H1 (cell line): Measurements from ENCODE around the gene GPS1. TPM values are rescaled to one million over a fixed set of nuclear protein-coding genes. Genes with fewer than 3 reads are reported as not detected.

Experiments
- CTCF ChIA-PET: fragments of 300-600 bp; sonication (Branson Sonifier 250); formaldehyde crosslinking; loops from one replicate; lab custom pipeline; 2021; ENCODE audit not compliant: partially characterized antibody; lab: Charles Lee
- POLR2A ChIA-PET: fragments of 300-600 bp; sonication (Branson Sonifier 250); formaldehyde crosslinking; loops from one replicate; lab custom pipeline; 2021; ENCODE audit warnings: inconsistent platforms; ENCODE audit not compliant: partially characterized antibody; lab: Charles Lee
- DNase-seq, 2 experiments: peaks; one replicate each; pipeline versions ENCODE4 v3.0.0 to v3.0.0-alpha.2; 2010 to 2022; ENCODE audit warnings: low spot score in 2 of 2, low read depth in 1 of 2, mixed read lengths in 1 of 2
- FAIRE-seq: peaks from 2 replicates; lab custom pipeline; 2011; peaks lifted over from hg19 to GRCh38; lab: Jason Lieb, UNC
- H2AFZ ChIP-seq: 2 replicates; pipeline ENCODE4 v1.8.1; 2012; ENCODE audit warnings: low read length, inconsistent platforms
- H2AK5ac ChIP-seq: 2 replicates; pipeline ENCODE4 v1.6.1; 2013; ENCODE audit warnings: low read depth, low read length
- H2BK120ac ChIP-seq: replicated peaks from 2 replicates; pipeline ENCODE3; 2013; ENCODE audit warnings: low read depth, low read length, inconsistent platforms
- H2BK12ac ChIP-seq: 2 replicates; pipeline ENCODE4 v1.6.1; 2013; ENCODE audit warnings: low read depth, low read length
- H2BK15ac ChIP-seq: 2 replicates; pipeline ENCODE4 v1.6.1; 2013; ENCODE audit warnings: low read length
- H2BK20ac ChIP-seq: 2 replicates; pipeline ENCODE4 v1.6.1; 2013; ENCODE audit warnings: low read length
- H2BK5ac ChIP-seq: 2 replicates; pipeline ENCODE4 v1.6.1; 2013; ENCODE audit warnings: low read depth, low read length
- H3K14ac ChIP-seq: 2 replicates; pipeline ENCODE4 v1.6.1; 2013; ENCODE audit warnings: inconsistent platforms; ENCODE audit not compliant: insufficient read length
- H3K18ac ChIP-seq: 2 replicates; pipeline ENCODE4 v1.6.1; 2013; ENCODE audit warnings: low read length; ENCODE audit errors: extremely low read depth
- H3K23ac ChIP-seq: 2 replicates; pipeline ENCODE4 v1.6.1; 2013; ENCODE audit warnings: inconsistent platforms; ENCODE audit not compliant: insufficient read length
- H3K23me2 ChIP-seq: 2 replicates; pipeline ENCODE4 v1.6.1; 2013; ENCODE audit warnings: low read depth, low read length
- H3K27ac ChIP-seq: 2 replicates; pipeline ENCODE4 v1.6.1; 2011; ENCODE audit warnings: low read depth, low read length, inconsistent platforms
- H3K27me3 ChIP-seq, 4 experiments: replicated peaks in 1 of 4; 1 replicate in 1 of 4; 2 replicates in 3 of 4; pipeline versions ENCODE4 v1.6.1 to v1.8.1; 2011 to 2013; ENCODE audit warnings: low read length in 3 of 4, mild to moderate bottlenecking in 3 of 4, inconsistent platforms in 2 of 4, mixed read lengths in 2 of 4, moderate library complexity in 1 of 4; ENCODE audit not compliant: control insufficient read depth in 3 of 4, insufficient read depth in 3 of 4; ENCODE audit errors: extremely low read depth in 1 of 4
- H3K36me3 ChIP-seq, 4 experiments: 2 replicates each; pipeline versions ENCODE4 v1.6.1 to v1.8.1; 2011 to 2013; ENCODE audit warnings: mild to moderate bottlenecking in 4 of 4, low read length in 3 of 4, moderate library complexity in 2 of 4, control low read depth in 1 of 4, inconsistent platforms in 1 of 4; ENCODE audit not compliant: insufficient read depth in 4 of 4, control insufficient read depth in 2 of 4
- H3K4ac ChIP-seq: replicated peaks from 2 replicates; pipeline ENCODE3; 2013; ENCODE audit warnings: low read length, low read depth, mixed read lengths, inconsistent platforms; ENCODE audit not compliant: insufficient read length
- H3K4me1 ChIP-seq, 4 experiments: replicated peaks in 1 of 4; 1 replicate in 1 of 4; 2 replicates in 3 of 4; pipeline versions ENCODE4 v1.6.1 to v1.8.1; 2011 to 2013; ENCODE audit warnings: low read length in 3 of 4, inconsistent platforms in 2 of 4, mixed read lengths in 1 of 4; ENCODE audit not compliant: insufficient read depth in 4 of 4, control insufficient read depth in 3 of 4
- H3K4me2 ChIP-seq, 2 experiments: 2 replicates each; pipeline versions ENCODE4 v1.6.1 to v1.8.1; 2011 to 2013; ENCODE audit warnings: low read depth in 2 of 2, low read length in 2 of 2, control low read depth in 1 of 2, inconsistent platforms in 1 of 2, mild to moderate bottlenecking in 1 of 2; ENCODE audit not compliant: insufficient read depth in 1 of 2
- H3K4me3 ChIP-seq, 4 experiments: fragments of 200-600, 300-600 bp in 1 of 4; sonication (generic), shearing (Covaris generic), sonication (Bioruptor Twin) in 1 of 4; 2 replicates each; pipeline versions ENCODE4 v1.5.1 to v1.8.1; 2011 to 2016; ENCODE audit warnings: low read length in 4 of 4, low read depth in 3 of 4, control low read depth in 2 of 4, inconsistent platforms in 2 of 4, mild to moderate bottlenecking in 2 of 4, mixed read lengths in 1 of 4, moderate library complexity in 1 of 4; ENCODE audit not compliant: insufficient read depth in 2 of 4; ENCODE audit errors: extremely low read depth in 1 of 4
- H3K56ac ChIP-seq: replicated peaks from 2 replicates; pipeline ENCODE3; 2013; ENCODE audit warnings: low read depth, mild to moderate bottlenecking, mixed read lengths, low read length, inconsistent platforms; ENCODE audit not compliant: insufficient read length
- H3K79me1 ChIP-seq: 2 replicates; pipeline ENCODE4 v1.6.1; 2013; ENCODE audit warnings: low read depth, low read length, control low read depth
- H3K79me2 ChIP-seq, 2 experiments: 2 replicates each; pipeline versions ENCODE4 v1.6.1 to v1.8.1; 2012 to 2013; ENCODE audit warnings: low read length in 2 of 2, mild to moderate bottlenecking in 2 of 2, inconsistent platforms in 1 of 2; ENCODE audit not compliant: insufficient read depth in 2 of 2, control insufficient read depth in 1 of 2
- H3K9ac ChIP-seq, 4 experiments: replicated peaks in 1 of 4; 1 replicate in 1 of 4; 2 replicates in 3 of 4; pipeline versions ENCODE4 v1.6.1 to v1.8.1; 2011 to 2013; ENCODE audit warnings: low read depth in 3 of 4, low read length in 3 of 4, control low read depth in 2 of 4, mild to moderate bottlenecking in 2 of 4, moderate library complexity in 2 of 4, inconsistent platforms in 1 of 4; ENCODE audit errors: extremely low read depth in 1 of 4
- H3K9me3 ChIP-seq, 2 experiments: 2 replicates each; pipeline versions ENCODE4 v1.6.1 to v1.8.1; 2012 to 2013; ENCODE audit warnings: mild to moderate bottlenecking in 2 of 2, moderate library complexity in 2 of 2, control low read depth in 1 of 2, inconsistent platforms in 1 of 2, low read depth in 1 of 2, low read length in 1 of 2, mixed read lengths in 1 of 2; ENCODE audit not compliant: insufficient read depth in 2 of 2
- H4K20me1 ChIP-seq, 2 experiments: replicated peaks in 1 of 2; 2 replicates each; pipeline versions ENCODE3 to v1.8.1; 2011 to 2013; ENCODE audit warnings: inconsistent platforms in 2 of 2, low read length in 2 of 2, mild to moderate bottlenecking in 1 of 2; ENCODE audit not compliant: insufficient read depth in 2 of 2, control insufficient read depth in 1 of 2
- H4K5ac ChIP-seq: 2 replicates; pipeline ENCODE4 v1.6.1; 2013; ENCODE audit warnings: low read length, low read depth, mixed read lengths, inconsistent platforms; ENCODE audit not compliant: insufficient read length
- H4K8ac ChIP-seq: 2 replicates; pipeline ENCODE4 v1.8.0; 2013; ENCODE audit warnings: mild to moderate bottlenecking, moderate library complexity, low read length, inconsistent platforms; ENCODE audit not compliant: insufficient read depth; ENCODE audit errors: extremely low read depth
- H4K91ac ChIP-seq: replicated peaks from 2 replicates; pipeline ENCODE3; 2013; ENCODE audit warnings: low read length, mixed read lengths, inconsistent platforms; ENCODE audit not compliant: insufficient read length
- TCF12 ChIP-seq: IDR thresholded peaks from 2 replicates; pipeline ENCODE4 v1.6.1; 2011; ENCODE audit warnings: low read depth, mild to moderate bottlenecking, low read length
- WGBS, 2 experiments: shearing (Covaris generic) in 1 of 2; methylation state at CpG; one replicate each; pipeline versions ENCODE4 v1.1.6 to v1.1.7; 2013 to 2015; ENCODE audit warnings: low lambda C conversion rate in 2 of 2, mixed read lengths in 2 of 2, inconsistent platforms in 1 of 2, low coverage in 1 of 2, missing lambda C conversion rate in 1 of 2; ENCODE audit not compliant: insufficient replicate concordance in 2 of 2, insufficient coverage in 1 of 2, insufficient read length in 1 of 2; ENCODE audit errors: extremely low coverage in 1 of 2, missing lambda C conversion rate in 1 of 2; 5-methylcytosine and 5-hydroxymethylcytosine counted together
- polyA plus RNA-seq, 7 experiments: library from polyadenylated mRNA; depleted of rRNA in 3 of 7; stranded (reverse) in 5 of 7; unstranded in 2 of 7; fragments of >200 nt in 5 of 7; fragments of 200-250 nt in 2 of 7; gene quantifications; 1 replicate in 5 of 7; 2 replicates in 1 of 7; 4 replicates in 1 of 7; pipeline versions ENCODE4 v1.2.1 to v1.2.3, GENCODE V29; 2011 to 2013; ENCODE audit warnings: missing spikeins in 2 of 7, mixed read lengths in 2 of 7
- total RNA-seq: library from RNA; stranded (reverse); fragmentation: NEBNext Ultra II Directional; extraction: Animal tissue kit (Norgen Biotek cat#: 25700); gene quantifications from 2 replicates; pipeline ENCODE4 v1.2.1, GENCODE V29; 2021

The GPS1 gene
- total and polyA plus RNA-seq, 2 of the 8 experiments (the other 6 are each of a cell fraction or from before 2014, with no cell fraction given): 153 to 277 TPM

DNA sequence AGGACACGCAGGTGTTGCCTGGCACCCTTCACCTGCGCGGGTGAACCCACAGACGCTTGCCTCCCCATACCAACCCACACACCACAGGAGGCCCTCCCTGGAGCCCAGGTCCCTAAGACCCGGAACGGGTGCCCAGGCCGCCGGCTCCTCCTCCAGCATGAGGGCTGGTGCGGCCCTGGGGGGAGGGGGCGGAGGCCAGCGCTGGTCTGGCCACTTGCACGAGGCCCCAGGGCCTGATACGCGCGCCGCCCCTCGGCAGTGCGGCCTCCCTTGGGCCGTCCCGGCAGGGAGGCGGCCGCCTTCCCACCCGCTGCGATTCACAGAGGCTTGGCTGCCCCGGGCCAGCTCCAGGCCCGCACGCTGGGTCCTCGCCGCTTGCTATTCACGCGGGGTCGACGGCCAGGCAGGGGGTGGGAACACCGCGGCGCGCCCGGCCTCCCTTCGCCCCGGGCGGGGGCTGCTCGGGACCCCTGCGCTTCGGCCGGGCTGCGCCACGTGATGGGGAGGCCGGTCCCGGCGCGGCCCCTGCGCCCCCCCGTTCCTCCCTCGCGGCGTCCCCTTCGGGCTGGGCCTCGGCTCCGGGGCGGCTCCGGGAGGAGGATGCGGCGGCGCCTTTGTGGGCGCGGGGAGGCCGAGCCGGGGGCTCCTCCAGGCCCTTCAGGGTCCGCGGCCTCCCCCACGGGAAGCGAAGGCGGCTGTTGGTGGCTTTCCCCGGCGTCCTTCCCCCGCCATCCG is 45.7 kb downstream of the GPS1 start:
- CTCF ChIA-PET: interaction anchor here (1.4 to 1.5 kb wide), 2 partner anchors 12 to 31 kb away, joined by 3 to 5 read pairs; partner anchors contain the start of gene DUS1L
- no peak for TF ChIP-seq TCF12

More for the DNA sequence above, 45.7 kb downstream of the GPS1 start:
- Histone ChIP-seq H2BK120ac (peak overlapping the region; percentile 94), H4K5ac (peak overlapping the region; percentile 53), H3K23ac (no peak overlapping the region), H4K20me1 (peaks cover 7 to 36% of the 10 kb centered on the region in 2 experiments), H4K8ac (peak overlapping the region; percentile 85), H3K9ac (peak overlapping the region; percentile 55 to 77 (median 68)), H3K27ac (peak overlapping the region; percentile 16; the same call in 1 of the 2 replicates), H3K14ac (no peak overlapping the region), H2BK5ac (peak overlapping the region; percentile 52; the same call in 1 of the 2 replicates), H2BK15ac (no peak overlapping the region), H3K18ac (peak overlapping the region; percentile 83), H4K91ac (peak overlapping the region; percentile 27), H3K4ac (peak overlapping the region; percentile 53), H2BK20ac (no peak overlapping the region), H3K4me3 (peak overlapping the region; percentile 62 to 94 (median 78)), H2AK5ac (peak overlapping the region; percentile 53; the same call in 1 of the 2 replicates), H3K79me1 (peaks cover 13% of the 10 kb centered on the region), H3K23me2 (peaks cover 14% of the 10 kb centered on the region; the same call in 1 of the 2 replicates), H3K79me2 (peaks cover 15 to 47% of the 10 kb centered on the region in 2 experiments; a peak in 3 of 4 replicates), H2BK12ac (0 out of 2 replicates have a peak overlapping the region, but pooled peaks have one; percentile 9), H3K27me3 (no peaks in the 10 kb centered on the region), H3K4me2 (peak overlapping the region; percentile 80 to 85), H2AFZ (no peak overlapping the region), H3K9me3 (no peaks in the 10 kb centered on the region), H3K36me3 (peaks cover 23 to 37% (median 32%) of the 10 kb centered on the region in 4 experiments; a peak in 7 of 8 replicates), H3K4me1 (peaks cover 0 to 41% (median 33%) of the 10 kb centered on the region in 4 experiments; a peak in 6 of 7 replicates), H3K56ac (peak overlapping the region; percentile 82)
- FAIRE-seq (no peak), DNase-seq (no peak)
- 3% methylated on average over 48 of the region's 77 CpGs; no CpG with 5 or more reads in 1 of the 2 experiments for WGBS, 2 experiments
- POLR2A ChIA-PET: interaction anchor here (1.1 to 4.2 kb wide), 22 partner anchors 10 to 173 kb away, joined by 3 to 21 read pairs (median 5); partner anchors contain the start of genes DCXR and DUS1L
